SKM-1 (cell line): ENCODE results near the gene CDH12.
"Not testable (repeated sequence)": the region's sequence is repeated elsewhere in the genome, so short reads cannot be mapped to it uniquely, and the experiment has no call there.

Experiments used
- DNase-seq: peaks from one replicate; lab custom pipeline; 2025; ENCODE audit not compliant: unreplicated experiment; lab: John Stamatoyannopoulos, UW

CDH12 gene

GRCh38 chr5:22315052-22315451, 538.1 kb downstream of the CDH12 start:
- not testable (repeated sequence) for DNase-seq

- no peak for DNase-seq
Measured at GRCh38 chr5:22314548-22314947, 538.6 kb downstream of the CDH12 start.

GRCh38 chr5:22306011-22306410, 547.1 kb downstream of the CDH12 start:
- no peak for DNase-seq

- DNase-seq: no peak
Measured at GRCh38 chr5:22295832-22296231, 557.3 kb downstream of the CDH12 start.

GRCh38 chr5:22293147-22293546, 560.0 kb downstream of the CDH12 start:
- DNase-seq: no peak

- DNase-seq: no peak
Measured at GRCh38 chr5:22278164-22278563, 575.0 kb downstream of the CDH12 start.

- no peak for DNase-seq
Measured at GRCh38 chr5:22277006-22277405, 576.1 kb downstream of the CDH12 start.

GRCh38 chr5:22265855-22266254, 587.3 kb downstream of the CDH12 start:
- not testable (repeated sequence) for DNase-seq

GRCh38 chr5:22258139-22258538, 595.0 kb downstream of the CDH12 start:
- no peak for DNase-seq

GRCh38 chr5:22250528-22250927, 602.6 kb downstream of the CDH12 start:
- no peak for DNase-seq

GRCh38 chr5:22249209-22249729, 603.9 kb downstream of the CDH12 start:
- DNase-seq: no peak

- no peak for DNase-seq
Measured at GRCh38 chr5:22245770-22246169, 607.4 kb downstream of the CDH12 start.

- no peak for DNase-seq
Measured at GRCh38 chr5:22242532-22242931, 610.6 kb downstream of the CDH12 start.

- no peak for DNase-seq
Measured at GRCh38 chr5:22238047-22238446, 615.1 kb downstream of the CDH12 start.

GRCh38 chr5:22226423-22226822, 626.7 kb downstream of the CDH12 start:
- no peak for DNase-seq

GRCh38 chr5:22223079-22223478, 630.1 kb downstream of the CDH12 start:
- DNase-seq: no peak

- DNase-seq: not testable (repeated sequence)
Measured at GRCh38 chr5:22213703-22214495, 639.2 kb downstream of the CDH12 start.

GRCh38 chr5:22212254-22212991, 640.7 kb downstream of the CDH12 start:
- not testable (repeated sequence) for DNase-seq

- not testable (repeated sequence) for DNase-seq
Measured at GRCh38 chr5:22208463-22208862, 644.7 kb downstream of the CDH12 start.

- DNase-seq: not testable (repeated sequence)
Measured at GRCh38 chr5:22188651-22189050, 664.5 kb downstream of the CDH12 start.

- DNase-seq: not testable (repeated sequence)
Measured at GRCh38 chr5:22187632-22188228, 665.4 kb downstream of the CDH12 start.

- not testable (repeated sequence) for DNase-seq
Measured at GRCh38 chr5:22169226-22169625, 683.9 kb downstream of the CDH12 start.
